Mesenteric fat pad (tissue), 1 donor: ENCODE measurements around the gene SCYGR3. TPM values are rescaled to one million over a fixed set of nuclear protein-coding genes. Genes with fewer than 3 reads are reported as not detected.

ENCODE experiments used
- DNase-seq: peaks from one replicate; pipeline ENCODE4 v3.0.0-alpha.2; 2020; ENCODE audit warnings: low spot score
- long read RNA-seq: library from polyadenylated mRNA; unstranded; transcript quantifications from one replicate; pipeline ENCODE4 v2.0.0, GENCODE V29; 2020
- total RNA-seq: library from RNA; stranded (reverse); fragmentation: NEBNext Ultra II Directional; extraction: Animal tissue kit (Norgen Biotek cat#: 25700); gene quantifications from one replicate; pipeline ENCODE4 v1.2.1, GENCODE V29; 2021
- donor health status: DM: yes; HTN: yes; CAD: no.

Gene SCYGR3, protein sequence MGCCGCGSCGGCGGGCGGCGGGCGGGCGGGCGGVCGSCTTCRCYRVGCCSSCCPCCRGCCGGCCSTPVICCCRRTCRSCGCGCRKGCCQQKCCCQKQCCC
- not detected for total RNA-seq
- long read RNA-seq, result 0 reads

DNA sequence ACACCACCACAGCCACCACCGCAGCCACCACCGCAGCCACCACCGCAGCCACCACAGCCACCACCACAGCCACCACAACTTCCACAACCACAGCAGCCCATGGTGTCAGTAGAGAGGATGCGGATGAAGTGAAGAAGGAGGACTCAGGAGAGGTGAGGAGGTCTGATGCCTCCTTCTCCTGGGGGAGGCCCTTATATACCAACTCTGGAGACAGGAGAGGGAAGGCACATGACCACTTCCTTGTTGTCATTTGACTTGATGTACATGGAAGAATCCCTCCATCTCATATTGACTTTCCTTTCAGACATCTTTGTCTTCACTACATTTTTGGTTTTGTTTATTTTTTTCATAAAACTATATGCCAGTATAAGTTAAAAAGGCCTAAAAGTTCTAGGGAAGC is at the start of gene SCYGR3:
TSS of gene SCYGR3 (minus strand) at position 101 of the 400 bp plus-strand sequence. CDS start at position 101, 0 bp downstream.
- DNase-seq, result no peak

DNA sequence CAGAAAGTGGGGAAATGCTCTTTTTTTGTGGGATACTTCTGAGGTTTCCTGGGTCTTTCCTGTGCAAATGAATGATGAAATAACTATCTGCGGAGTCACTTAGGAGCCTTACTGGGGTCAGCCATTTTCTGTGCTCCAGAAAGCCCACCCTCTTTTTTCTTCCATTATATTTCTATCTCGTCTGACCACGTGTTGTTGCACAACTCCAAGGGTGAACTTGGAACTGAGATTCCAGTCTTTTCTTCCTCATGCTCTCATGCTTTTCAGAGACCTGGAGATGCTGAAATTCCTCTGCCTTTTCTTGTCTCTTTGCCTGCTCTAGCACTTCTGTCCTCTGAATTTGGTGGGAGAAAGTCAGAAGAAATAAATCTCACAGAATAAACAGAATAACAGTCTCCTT is 47.2 kb upstream of the SCYGR3 start:
- DNase-seq, result no peak

DNA sequence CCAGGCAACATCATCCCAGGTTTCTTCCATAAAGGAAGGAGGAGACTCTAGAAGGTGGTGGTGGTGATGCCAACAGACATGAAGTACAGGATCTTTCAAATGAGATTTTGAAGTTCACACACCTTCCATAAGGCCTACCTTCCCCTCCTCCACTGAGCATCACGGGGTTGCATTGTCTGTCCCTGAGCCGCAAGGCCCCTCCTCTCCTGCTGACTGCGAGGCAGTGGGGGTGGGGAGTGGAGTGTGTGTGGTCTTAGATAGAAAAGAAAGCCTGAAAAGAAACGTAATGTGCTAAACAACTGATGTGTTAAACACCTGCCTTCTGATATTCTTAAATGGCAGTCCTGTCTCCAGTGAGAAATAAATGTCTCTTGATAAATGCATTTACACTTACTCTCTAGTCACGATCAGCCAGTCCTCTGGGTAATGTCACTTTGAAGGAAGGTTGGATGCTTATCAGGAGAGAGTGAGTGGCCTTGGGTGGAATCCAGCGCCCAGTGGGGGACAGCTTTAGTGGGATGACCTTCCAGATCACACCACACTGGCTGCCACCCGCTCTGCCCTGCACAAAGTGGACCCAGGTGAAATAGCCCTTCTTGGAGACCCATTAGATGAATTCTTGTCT is 46.5 kb upstream of the SCYGR3 start:
- no peak for DNase-seq

DNA sequence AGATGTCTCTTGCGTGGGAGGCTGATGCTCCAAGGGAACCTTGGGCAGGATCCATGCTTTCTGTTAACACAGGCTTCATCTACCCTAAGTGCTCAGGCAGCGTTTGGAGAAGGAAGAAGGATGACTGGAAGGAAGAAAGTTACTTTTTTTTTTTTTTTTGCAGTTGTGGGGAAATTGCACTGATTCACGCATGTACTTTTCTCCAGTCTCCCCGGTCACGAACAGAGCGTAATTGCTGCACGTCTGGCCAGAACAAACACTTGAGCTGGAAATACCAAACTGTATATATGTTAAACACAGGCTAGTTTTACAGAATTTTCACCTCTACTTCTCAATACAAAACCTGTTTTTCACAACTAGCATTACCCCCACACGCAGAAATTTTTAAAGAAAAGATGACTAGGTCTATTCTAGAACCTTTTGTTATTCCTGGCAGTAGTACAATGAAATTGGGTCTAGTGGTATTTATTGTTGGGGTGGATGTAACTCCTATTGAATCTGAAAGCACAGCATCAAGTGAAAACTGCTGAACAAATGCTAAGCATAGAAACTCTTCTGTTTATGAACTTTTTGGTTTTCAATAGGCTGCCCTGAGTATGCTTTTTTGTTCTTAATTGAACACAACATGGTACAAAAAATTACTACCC is 42.7 kb upstream of the SCYGR3 start:
- DNase-seq, result no peak

DNA sequence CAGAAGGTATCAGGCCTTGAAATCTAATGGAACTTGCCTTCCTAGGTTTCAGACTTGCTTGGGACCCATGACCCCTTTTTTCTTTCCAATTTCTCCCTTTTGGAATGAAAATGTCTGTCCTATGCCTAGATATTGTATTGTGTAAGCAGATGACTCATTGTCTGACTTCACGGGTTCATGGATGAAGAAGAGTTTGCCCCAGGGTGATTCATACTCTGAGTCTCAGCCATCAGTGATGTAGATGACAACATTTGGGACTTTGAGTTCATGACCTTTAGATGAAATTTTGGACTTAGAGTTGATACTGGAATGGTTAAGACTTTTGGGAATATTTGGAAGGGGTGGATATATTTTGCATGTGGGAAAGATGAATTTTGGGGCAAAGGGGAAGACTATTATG is 40.8 kb upstream of the SCYGR3 start:
- no peak for DNase-seq

DNA sequence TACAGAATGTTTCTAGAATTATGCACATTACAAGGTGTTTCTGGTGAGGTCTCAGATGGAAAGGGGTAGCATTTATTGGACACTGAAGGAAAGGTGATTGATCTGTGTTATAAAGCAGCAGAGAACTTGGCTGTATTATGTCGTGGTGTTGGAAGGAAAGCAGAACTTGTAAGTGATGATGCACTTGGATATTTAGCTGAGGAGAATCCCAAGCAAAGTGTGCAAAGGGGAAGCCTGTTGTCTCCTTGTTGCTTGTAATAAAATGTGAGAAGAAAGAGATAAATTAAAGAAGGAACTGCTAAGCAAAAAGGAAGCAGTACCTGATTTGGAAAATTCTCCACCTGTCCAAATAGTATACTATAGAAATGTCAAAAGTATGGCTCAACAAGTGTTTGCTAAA is 39.8 kb upstream of the SCYGR3 start:
- no peak for DNase-seq

DNA sequence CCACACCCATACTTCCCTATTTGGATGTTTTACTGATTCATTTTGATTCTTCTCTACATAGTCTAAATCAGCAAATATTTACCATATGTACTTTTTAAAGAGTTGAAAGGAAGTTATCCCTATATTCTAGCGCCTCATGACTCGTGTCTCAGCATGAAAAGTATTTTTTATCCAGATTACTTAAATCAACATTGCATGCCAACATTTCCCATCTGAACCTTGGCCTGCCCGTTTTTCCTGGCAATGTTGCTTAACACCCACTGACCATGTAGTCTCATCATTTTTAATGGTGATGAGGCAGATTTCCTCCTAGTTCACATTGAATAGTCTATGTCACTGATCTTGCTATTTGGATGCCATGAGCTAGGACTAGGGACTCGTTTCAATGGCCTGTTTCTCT is 38.8 kb upstream of the SCYGR3 start:
- DNase-seq, result no peak

DNA sequence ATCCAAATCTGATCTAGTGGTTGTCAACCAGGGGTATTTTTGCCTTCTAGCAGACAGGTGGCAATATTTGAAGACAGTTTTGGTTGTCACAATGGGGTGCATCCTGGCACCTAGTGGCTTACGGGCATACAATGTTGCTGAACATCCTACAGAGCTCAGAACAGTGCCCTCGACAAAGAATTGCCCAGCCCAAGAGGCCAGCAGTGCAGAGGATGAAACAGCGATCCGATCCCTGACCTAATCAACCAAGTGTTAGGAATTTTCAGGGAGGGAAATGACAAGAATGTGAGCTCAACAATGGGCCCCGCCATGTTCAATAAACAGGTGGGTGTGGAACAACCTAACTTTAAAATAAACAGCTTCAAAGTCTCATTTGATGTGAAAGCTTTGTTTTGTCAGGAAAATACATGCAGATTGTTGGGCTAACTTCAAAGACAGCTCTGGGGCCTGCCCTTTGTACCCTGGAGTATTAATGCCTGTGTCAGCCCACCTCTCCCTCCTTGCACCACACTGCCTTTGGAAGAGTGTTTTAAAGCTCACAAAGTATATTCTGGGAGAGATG is 29.4 kb upstream of the SCYGR3 start:
- no peak for DNase-seq

DNA sequence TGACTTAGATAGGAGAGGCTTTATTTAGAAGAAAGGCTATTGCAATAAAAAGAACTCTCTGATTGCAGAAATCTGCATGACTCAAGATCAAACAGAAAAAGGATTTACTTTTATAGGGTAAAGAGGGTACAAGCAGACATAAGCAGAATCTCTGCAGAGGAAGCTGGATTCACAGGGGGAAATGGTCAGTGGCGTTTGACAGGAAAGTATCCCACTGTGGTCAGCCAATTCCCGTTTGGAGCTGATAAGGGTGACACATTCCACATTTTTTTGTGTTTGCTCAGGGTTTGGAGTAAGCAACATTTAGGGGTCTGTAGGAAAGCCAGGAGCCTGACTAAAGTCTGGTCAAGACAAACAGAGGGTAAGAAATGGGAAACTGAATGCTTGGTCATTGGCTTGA is 28.0 kb upstream of the SCYGR3 start:
- no peak for DNase-seq

DNA sequence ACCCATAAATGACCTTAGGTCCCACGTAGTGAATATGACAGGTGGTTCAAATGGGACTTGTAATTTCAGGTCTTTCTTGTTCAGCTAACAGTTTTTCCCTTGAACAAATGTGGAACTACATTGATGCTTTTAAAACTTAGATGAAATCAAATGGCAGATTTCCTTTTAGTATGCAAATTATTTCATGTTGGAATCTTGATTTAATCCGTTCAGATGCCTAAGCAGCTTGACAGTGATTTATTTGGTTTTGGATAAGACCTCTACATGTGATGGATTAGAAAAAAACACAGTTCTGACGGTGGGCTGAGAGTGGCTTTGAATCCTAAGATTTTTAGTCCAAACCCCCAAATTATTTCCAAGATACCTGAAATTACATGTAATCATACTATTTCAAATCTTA is 19.6 kb upstream of the SCYGR3 start:
- no peak for DNase-seq

DNA sequence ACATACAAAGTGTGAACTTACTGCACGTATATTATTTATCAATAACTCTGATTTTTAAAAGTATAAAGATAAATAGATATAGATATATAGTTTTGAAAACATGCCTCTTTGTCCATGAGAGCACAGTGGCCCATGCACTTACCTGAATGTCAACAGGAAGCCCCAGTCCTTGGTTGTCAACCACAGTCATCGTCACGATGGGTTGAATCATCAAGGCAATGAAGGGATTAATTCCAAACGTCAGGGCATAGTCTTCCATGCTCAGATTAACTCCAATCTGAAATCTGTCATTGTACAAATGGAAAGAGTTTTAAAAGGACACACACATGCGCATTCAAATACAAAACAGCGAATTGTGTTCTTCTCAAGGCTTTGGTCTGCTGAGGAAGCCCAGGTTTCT is 18.2 kb upstream of the SCYGR3 start:
- no peak for DNase-seq

DNA sequence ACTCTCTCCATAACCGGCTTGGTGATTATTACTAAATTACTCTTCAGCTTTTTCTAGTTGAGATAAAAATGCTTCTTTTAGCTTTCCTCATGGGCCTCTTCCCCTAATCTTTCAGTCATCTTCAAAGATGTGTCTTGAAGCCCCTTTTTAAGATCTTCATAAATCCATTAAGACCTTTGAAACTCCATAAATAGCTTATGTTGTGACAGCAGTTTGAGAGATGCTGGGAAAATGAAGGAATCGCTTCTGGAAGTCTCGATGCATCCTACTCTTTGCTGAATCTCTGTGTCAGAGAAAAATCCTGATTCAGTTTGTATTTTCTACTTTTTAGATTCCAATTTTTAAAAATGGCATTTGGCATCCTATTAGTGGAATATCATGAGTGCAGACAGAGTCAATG is 15.7 kb upstream of the SCYGR3 start:
- no peak for DNase-seq

DNA sequence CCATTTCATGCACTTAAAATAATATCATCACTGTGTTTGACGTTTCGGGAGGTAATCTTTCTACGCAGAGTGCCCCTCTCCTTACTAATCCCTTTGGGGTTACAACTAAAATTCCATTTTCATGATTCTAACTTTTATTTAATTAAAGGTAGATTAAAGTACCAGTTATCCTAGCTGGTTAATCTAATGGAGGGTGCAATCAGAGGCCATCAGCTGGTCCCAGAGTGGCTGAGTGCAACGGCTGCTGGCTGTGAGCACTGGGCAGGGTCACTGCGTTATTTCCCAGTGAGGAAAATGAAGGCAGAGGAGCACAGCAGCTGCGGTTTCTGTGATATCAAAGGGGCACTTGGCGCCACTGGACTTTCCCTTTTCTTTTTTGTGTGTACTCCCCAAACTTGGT is 14.8 kb upstream of the SCYGR3 start:
- DNase-seq, result no peak

DNA sequence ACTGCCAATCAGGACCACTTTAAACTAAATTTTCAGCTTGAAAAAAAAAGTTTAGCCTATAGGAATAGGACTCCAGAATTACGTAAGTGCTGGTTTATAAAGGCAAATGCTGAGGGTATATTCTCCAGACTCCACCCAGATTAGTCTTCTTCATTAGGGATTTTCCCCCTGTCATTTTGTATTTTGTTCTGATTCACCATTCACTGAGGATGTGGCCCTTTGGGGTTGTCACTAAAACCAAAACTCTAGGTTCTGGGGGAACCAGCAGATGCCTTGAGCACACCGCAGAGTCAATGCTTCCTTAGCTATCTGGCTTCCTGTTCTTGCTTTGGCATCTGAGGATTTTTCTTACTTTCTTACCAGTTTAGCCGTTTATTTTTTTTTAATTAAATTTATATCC is 13.1 kb upstream of the SCYGR3 start:
- DNase-seq, result no peak

DNA sequence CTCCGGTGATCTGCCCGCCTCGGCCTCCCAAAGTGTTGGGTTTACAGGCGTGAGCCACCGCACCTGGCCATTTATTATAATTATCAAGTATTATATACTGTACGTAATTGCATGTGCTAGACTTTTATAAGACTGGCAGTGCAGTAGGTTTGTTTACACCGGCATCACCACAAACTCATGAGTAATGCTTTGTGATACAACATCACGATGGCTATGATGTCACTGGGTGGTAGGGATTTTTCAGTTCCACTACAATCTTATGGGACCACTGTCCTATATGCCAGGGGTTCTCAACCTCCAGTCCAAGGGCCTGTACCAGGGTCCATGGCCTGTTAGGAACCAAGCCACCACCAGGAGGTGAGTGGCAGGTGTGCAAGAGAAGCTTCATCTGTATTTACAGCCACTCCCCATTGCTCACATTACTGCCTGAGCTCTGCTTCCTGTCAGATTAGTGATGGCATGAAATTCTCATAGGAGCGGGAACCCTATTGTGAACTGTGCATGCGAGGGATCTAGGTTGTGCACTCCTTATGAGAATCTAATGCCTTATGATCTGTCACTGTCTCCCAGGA is 12.0 kb upstream of the SCYGR3 start:
- DNase-seq, result no peak

DNA sequence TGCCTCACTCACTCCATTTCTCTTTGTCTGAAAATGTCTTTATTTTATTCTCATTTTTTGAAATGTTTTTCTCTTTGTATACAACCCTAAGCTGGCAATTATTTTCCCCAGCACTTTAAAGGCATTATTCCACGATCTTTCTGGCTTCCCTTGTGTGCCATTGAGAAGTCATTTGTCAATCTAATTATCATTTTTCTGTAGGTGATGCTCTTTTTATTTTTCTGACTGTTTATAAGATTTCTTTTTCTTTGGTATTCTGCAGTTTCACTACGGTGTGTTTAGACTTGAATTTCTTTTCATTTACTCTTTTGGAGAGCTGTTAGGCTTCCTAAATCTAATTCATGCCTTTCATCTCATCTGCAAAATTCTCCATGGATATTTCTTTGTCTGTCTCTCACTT is 10.8 kb upstream of the SCYGR3 start:
- DNase-seq, result no peak

DNA sequence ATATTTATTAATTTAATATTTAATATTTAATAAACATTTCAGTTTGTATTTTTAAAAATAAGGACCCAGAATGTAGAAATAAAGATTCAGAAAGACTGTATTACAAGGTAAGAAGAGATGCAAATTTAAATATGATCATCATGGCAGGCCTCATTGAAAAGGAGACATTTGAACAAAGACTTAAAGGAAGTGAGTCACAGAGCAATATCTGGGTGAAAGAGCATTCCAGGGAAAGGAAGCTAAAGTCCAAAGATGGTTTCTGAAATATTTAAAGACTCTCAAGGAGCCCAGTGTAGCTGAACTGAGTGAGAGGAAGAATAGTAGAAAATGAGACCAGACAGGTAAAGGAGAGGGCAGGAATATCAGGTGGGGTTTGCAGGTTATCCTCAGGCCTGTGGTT is 8.6 kb upstream of the SCYGR3 start:
- no peak for DNase-seq

DNA sequence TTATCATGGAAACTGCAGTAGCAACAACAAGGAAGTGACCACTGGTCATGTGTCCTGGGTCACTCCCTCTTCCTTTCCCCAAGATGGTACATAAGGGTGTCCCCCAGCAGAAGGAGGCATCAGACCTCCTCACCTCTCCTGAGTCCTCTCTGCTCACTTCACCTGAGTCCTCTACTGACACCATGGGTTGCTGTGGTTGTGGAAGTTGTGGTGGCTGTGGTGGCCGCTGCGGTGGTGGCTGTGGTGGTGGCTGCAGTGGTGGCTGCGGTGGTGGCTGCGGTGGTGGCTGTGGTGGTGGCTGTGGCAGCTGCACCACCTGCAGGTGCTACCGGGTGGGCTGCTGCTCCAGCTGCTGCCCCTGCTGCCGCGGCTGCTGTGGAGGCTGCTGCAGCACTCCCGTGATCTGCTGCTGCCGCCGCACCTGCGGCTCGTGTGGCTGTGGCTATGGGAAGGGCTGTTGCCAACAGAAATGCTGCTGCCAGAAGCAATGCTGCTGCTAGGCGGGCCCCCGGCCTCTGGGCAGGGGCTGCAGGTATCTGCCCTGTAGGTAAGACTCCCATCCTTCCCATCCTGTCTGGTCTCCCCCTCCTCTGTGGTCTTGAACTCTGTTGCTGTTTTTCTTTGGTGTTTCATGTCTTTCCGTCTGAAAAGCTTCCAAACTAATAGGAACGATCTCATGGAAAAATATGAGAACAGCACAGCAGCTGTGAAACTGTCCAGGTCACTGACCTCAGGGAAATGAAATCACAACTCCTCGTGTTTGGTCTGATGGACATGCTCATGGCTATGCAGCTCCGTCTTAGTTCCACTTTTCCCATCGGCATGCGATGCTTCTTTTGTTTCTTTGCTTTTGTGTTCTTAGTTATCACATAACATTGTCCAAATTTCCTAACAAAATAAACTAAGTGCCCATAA is 2.9 kb upstream of the SCYGR3 start, which contains the start of gene SCYGR4:
TSS of gene SCYGR4 (plus strand) at position 183 of the 915 bp plus-strand sequence. CDS start at position 183, 0 bp downstream.
- DNase-seq, result no peak

DNA sequence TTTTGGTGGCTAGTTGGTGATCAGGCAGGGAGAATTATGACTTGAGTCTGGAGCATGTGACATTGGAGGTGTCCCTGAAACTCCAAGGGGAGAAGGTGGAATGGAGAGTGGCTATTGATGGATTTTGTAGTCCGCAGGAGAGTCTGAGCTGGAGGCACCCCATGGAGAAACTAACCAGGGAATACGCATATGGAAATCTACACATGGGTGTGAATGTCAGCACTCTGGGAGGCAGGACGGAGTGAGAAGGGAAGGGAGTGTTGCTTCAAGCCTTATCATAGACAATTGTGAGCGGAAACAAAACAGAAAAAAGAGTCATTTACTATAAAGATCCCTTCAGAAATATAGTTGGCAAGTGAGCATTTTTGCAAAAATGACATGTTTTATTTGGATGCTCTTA is 2.0 kb upstream of the SCYGR3 start:
- no peak for DNase-seq

DNA sequence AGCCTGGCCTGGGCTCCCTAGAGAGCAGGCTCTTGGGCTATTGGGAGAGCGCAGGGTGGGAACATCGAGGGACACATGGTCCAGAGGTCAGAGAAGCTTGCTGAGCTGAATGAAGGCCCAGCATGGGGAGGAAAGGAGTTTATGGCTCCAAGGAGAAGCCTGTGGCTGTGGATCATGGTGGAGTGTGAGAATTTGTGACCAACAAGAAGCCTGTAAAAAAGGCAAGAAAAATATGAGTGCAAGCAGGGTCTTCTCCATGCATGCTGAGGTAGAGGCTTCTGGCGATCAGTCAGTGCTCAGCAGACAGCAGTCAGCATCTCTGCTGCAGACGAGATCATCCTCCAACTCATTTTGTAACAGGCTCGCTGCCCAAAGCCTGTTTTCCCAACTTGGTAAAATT is 1.3 kb upstream of the SCYGR3 start:
- DNase-seq, result no peak

DNA sequence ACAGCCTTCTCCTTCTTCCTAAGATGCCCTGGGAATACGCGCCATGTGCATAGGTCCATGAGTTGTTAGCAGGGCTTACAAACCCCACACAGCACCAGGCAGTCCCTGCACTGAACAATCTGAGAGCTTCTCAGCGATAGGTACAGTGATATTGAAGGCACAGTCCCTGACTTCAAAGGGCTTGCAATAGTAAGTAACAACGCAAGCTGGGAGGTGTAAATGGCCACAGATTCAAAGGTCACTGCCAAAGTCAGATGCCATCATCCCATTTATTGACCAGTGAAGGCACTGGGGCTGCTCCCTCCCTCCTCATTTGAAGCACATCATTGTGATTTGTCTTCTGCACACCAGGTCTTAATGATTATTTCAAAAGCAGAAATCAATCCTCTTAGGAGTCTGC is 541 bp upstream of the SCYGR3 start:
- DNase-seq, result no peak
